ENCODE results near the gene SLC29A3. TPM values are rescaled to one million over a fixed set of nuclear protein-coding genes. Genes with fewer than 3 reads are reported as not detected.

SLC29A3 gene
- polyA plus RNA-seq, 1 donor (not counting 4 experiments of a cell fraction or from before 2014, with no cell fraction given), result 0.52 TPM

DNA sequence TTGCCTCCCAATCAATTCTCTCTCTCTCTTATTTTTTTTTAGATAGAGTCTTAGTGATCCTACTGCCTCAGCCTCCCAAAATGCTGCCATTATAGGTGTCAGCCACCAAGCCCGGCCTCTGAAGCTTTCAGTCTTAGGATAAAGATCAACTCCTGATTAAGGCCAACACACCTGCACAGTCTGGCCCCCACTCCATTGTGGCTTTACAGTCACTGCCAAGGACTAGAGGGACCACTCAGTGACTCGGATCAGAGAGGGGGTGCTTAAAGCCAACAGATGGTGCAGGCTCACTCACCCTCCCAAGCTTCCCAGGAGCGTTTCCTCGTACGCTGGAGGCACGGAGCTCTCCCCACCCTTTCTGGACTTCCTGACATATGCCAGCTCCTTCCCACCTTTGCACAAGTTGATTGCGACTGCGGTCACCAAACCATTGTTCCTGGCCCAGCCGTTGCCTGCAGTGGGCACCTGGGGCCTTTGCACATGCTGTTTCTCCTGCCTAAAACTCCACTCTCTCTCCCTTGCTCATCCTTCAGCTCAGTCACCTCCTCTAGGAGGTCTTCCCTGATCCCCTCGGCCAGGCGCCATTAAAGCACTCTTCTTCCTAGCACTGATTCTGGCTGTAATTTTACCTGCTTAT is 76.0 kb downstream of the SLC29A3 start:
- no peak overlapping the region for H3K27ac ChIP-seq (ENCODE audit: control insufficient read depth, insufficient read depth, low read length)
- H3K9ac ChIP-seq (ENCODE audit: control insufficient read depth, extremely low read depth, insufficient read depth, low read length), result no peak overlapping the region
- H3K9me1 ChIP-seq (ENCODE audit: control insufficient read depth, extremely low read depth, insufficient read depth, low read length), result no peaks in the 10 kb centered on the region
- H4K20me1 ChIP-seq (ENCODE audit: control insufficient read depth, extremely low read depth, insufficient read depth, low read length), result no peaks in the 10 kb centered on the region
- no peak overlapping the region for H3K4me2 ChIP-seq (ENCODE audit: control insufficient read depth, extremely low read depth, insufficient read depth, low read depth, low read length)
- no peak overlapping the region for H2AFZ ChIP-seq (ENCODE audit: control insufficient read depth, low read length)
- no peaks in the 10 kb centered on the region for H3K4me1 ChIP-seq (ENCODE audit: control insufficient read depth, extremely low read depth, insufficient read depth, low read length)
- dilution Hi-C loops (cut with MboI; ENCODE audit: extremely low pct_ligation_motif_present, low sequenced_read_pairs), result no loop called here
- no peaks in the 10 kb centered on the region for H3K9me3 ChIP-seq (ENCODE audit: control insufficient read depth, low read depth, low read length)
- no peaks in the 10 kb centered on the region for H3K79me2 ChIP-seq (ENCODE audit: control insufficient read depth, insufficient read depth, low read length)
- no peak for DNase-seq (ENCODE audit: low read depth, low spot score)
- H3K27me3 ChIP-seq (ENCODE audit: control insufficient read depth, extremely low read depth, insufficient read depth, low read length), result peaks cover 82% of the 10 kb centered on the region
- FAIRE-seq, result no peak
- TF ChIP-seq CTCF (optimal IDR thresholded peaks at IDR 0.05 in 1 of 3, IDR thresholded peaks at IDR 0.05 in 1 of 3, conservative IDR thresholded peaks at IDR 0.05 in 1 of 3; ENCODE audit: extremely low read depth in 1 of 3, insufficient read depth in 2 of 3, low read length in 3 of 3), result no peak
- no peak for TF ChIP-seq EZH2 (IDR thresholded peaks at IDR 0.05; ENCODE audit: low read length)
- H3K4me3 ChIP-seq (ENCODE audit: control insufficient read depth in 2 of 3, extremely low read depth in 1 of 3, insufficient read depth in 2 of 3, low read depth in 1 of 3, low read length in 3 of 3), result no peak overlapping the region
- H3K36me3 ChIP-seq (ENCODE audit: control insufficient read depth in 2 of 2, extremely low read depth in 1 of 2, insufficient read depth in 2 of 2, low read length in 2 of 2), result no peaks in the 10 kb centered on the region

DNA sequence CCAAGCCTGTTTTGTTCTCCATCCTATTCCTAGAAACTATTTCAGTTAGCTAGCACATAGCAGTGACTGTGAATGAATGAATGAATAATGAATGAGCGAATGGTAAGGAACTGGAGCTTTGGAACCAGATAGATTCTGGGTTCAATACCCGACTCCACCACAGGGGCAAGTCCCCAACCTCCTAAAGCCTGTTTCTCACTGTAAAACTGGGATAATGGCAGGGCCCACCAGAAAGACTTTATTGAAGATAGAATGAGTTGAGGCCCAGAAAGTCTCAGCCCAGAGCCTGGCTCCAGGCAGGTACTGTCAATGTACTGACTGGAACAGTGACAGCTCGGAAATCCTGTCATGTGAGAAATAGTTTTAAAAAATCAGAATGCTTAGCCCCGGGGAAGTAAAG is 76.6 kb downstream of the SLC29A3 start:
- DNase-seq (ENCODE audit: low read depth, low spot score), result no peak
- Histone ChIP-seq H2AFZ (ENCODE audit: control insufficient read depth, low read length) (no peak overlapping the region), H3K4me2 (ENCODE audit: control insufficient read depth, extremely low read depth, insufficient read depth, low read depth, low read length) (no peak overlapping the region), H4K20me1 (ENCODE audit: control insufficient read depth, extremely low read depth, insufficient read depth, low read length) (no peaks in the 10 kb centered on the region), H3K27ac (ENCODE audit: control insufficient read depth, insufficient read depth, low read length) (no peak overlapping the region), H3K4me1 (ENCODE audit: control insufficient read depth, extremely low read depth, insufficient read depth, low read length) (no peaks in the 10 kb centered on the region), H3K4me3 (ENCODE audit: control insufficient read depth in 2 of 3, extremely low read depth in 1 of 3, insufficient read depth in 2 of 3, low read depth in 1 of 3, low read length in 3 of 3) (no peak overlapping the region), H3K79me2 (ENCODE audit: control insufficient read depth, insufficient read depth, low read length) (no peaks in the 10 kb centered on the region), H3K36me3 (ENCODE audit: control insufficient read depth in 2 of 2, extremely low read depth in 1 of 2, insufficient read depth in 2 of 2, low read length in 2 of 2) (no peaks in the 10 kb centered on the region), H3K27me3 (ENCODE audit: control insufficient read depth, extremely low read depth, insufficient read depth, low read length) (peaks cover 76% of the 10 kb centered on the region), H3K9me3 (ENCODE audit: control insufficient read depth, low read depth, low read length) (no peaks in the 10 kb centered on the region), H3K9ac (ENCODE audit: control insufficient read depth, extremely low read depth, insufficient read depth, low read length) (no peak overlapping the region), H3K9me1 (ENCODE audit: control insufficient read depth, extremely low read depth, insufficient read depth, low read length) (no peaks in the 10 kb centered on the region)
- FAIRE-seq, result no peak
- dilution Hi-C loops (cut with MboI; ENCODE audit: extremely low pct_ligation_motif_present, low sequenced_read_pairs), result no loop called here
- TF ChIP-seq EZH2 (IDR thresholded peaks at IDR 0.05; ENCODE audit: low read length) (no peak), CTCF (optimal IDR thresholded peaks at IDR 0.05 in 1 of 3, IDR thresholded peaks at IDR 0.05 in 1 of 3, conservative IDR thresholded peaks at IDR 0.05 in 1 of 3; ENCODE audit: extremely low read depth in 1 of 3, insufficient read depth in 2 of 3, low read length in 3 of 3) (no peak)
